GM08714 (cell line): Measurements from ENCODE around the gene OR52R1.
"Not testable (repeated sequence)": the region's sequence is repeated elsewhere in the genome, so short reads cannot be mapped to it uniquely, and the experiment has no call there.

Experiments used
- H3K4me3 ChIP-seq: fragments of 200-500 bp; sonication (Bioruptor generic); 2 replicates; pipeline ENCODE4 v1.5.1; 2014; ENCODE audit warnings: mild to moderate bottlenecking, low read length, inconsistent platforms
- ZNF274 ChIP-seq: IDR thresholded peaks from 2 replicates; pipeline ENCODE4 v1.6.1; 2012; ENCODE audit warnings: mild to moderate bottlenecking, low read depth, low read length

OR52R1 gene

DNA sequence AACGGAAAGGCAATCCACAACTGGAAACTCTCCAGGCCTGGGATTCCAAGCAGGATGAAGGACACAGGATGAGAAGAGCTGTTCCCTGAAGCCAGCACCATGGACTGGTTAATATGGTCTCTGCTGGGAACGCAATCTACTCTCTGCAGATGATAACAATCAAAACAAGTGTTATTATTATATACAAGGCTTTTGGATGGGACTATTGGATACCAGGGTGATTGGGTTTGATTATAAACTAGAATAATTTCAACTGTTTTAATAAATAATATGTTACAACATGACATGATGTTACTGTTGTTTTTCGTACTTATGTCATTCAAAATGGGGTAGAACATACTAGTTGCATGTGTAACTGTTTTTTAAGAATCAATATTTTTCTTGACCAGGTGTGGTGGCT is at the start of gene OR52R1:
Gene OR52R1, minus strand, starts transcription at position 101 of the 400 bp plus-strand sequence. Its CDS starts 0 bp downstream, at position 101.
- no peak for TF ChIP-seq ZNF274
- H3K4me3 ChIP-seq: no peak within 1 kb of the TSS

GRCh38 chr11:4851033-4851432 is 46.9 kb upstream of the OR52R1 start:
- no peak overlapping the region for H3K4me3 ChIP-seq
- no peak for TF ChIP-seq ZNF274

- no peak within 1 kb of the TSS for H3K4me3 ChIP-seq
- no peak for TF ChIP-seq ZNF274
Measured at GRCh38 chr11:4848908-4849532, 44.8 kb upstream of the OR52R1 start, which contains the start of gene OR51S1. Gene OR51S1, minus strand, starts transcription at chr11:4849208. Its CDS starts 0 bp downstream, at chr11:4849208.

DNA sequence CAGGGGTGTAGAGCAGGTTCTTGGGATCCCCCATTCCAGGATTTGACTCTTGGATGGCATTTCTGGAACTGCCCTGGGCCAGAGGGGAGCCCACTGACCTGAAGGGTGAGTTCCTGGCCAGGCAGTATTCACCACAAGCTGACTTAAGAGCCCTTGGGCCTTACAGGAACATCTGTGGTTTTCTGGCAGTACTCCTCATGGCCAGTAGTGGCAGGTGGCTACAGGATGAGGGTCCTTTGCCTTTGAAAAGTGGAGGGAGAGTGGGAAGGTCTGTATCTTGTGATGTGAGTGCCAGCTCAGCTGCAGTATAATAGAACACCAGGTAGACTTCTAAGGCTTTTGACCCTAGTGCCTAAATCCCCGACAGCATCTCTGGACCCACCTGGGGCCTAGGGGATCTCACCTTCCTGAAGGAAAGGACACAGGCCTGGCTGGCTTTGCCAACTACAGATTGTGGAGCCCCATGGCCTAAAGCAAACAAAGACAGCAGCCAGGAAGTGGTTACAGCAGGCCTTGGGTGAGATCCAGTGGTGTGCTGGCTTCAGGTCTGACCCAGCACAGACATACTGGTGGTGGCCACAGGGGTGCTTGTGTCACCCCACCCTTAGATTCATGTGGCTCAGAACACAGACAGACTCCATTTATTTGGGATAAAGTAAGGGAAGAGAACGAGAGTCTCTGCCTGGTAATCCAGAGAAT is 35.8 kb upstream of the OR52R1 start:
- no peak overlapping the region for H3K4me3 ChIP-seq
- TF ChIP-seq ZNF274: no peak

DNA sequence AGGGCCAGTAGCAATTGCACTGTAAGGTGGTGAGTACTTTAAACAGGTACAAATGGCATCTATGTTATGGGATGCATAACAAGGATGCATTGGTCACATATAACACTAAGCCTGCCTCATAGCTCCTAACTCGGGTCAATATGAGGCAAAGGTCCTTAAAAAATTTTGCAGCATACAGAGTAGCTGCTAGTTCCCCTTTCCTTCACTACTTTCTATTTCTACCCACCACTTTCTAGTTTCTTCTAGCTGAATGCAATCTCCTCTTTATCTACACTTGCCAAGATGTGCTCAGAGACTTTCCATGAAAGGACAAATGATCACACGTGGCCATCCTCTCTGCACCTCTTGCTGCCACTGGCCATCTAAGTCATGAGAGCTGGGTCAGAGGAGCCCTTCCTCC is 26.7 kb upstream of the OR52R1 start:
- no peak for TF ChIP-seq ZNF274
- H3K4me3 ChIP-seq: no peak overlapping the region

GRCh38 chr11:4830346-4830745 is 26.2 kb upstream of the OR52R1 start:
- TF ChIP-seq ZNF274: no peak
- H3K4me3 ChIP-seq: no peak overlapping the region

DNA sequence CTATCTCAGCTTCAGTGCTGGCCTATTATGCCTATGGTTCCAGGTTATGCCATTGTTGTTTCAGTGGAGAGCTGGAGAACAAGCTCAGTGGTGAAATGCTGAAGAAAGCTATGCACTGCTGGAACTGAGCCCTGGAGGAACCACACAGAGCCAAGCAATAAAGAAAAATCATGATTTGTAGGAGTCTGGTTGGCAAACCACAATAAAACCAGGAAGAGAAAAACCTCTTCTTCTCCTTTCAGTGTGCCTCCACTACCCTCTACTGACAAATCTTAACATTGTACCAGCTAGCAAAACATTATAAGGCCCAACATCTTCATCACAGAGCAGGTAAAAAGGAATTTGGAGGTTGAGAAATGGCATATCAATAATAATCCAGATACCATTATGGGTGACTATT is 22.2 kb upstream of the OR52R1 start:
- no peak for TF ChIP-seq ZNF274
- no peak overlapping the region for H3K4me3 ChIP-seq

GRCh38 chr11:4825132-4825531 is 21.0 kb upstream of the OR52R1 start:
- no peak for TF ChIP-seq ZNF274
- no peak overlapping the region for H3K4me3 ChIP-seq

GRCh38 chr11:4821021-4821420 is 16.8 kb upstream of the OR52R1 start, which contains the start of gene OR51F2:
Gene OR51F2, plus strand, starts transcription at chr11:4821321. Its CDS starts 101 bp downstream, at chr11:4821422.
- no peak for TF ChIP-seq ZNF274
- H3K4me3 ChIP-seq: no peak within 1 kb of the TSS

DNA sequence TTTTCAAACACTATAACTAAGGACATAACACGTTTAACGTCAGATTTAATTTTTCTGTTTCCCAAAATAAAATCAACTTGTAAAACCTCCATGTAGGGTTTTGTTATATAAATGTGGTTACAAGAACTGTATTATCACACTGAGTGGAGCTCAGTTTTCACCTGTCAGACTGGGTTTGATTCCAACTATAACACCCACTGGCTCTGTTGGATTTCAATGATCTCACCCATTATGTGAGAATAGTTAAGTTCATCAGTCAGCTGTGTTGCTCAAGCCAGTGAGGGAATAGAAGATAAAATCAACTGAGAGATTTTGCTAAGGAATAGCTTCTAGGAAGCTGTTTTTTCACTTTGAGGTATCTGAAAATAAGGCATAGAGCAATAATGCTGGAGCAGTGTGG is 5.1 kb upstream of the OR52R1 start:
- H3K4me3 ChIP-seq: no peak overlapping the region
- no peak for TF ChIP-seq ZNF274

DNA sequence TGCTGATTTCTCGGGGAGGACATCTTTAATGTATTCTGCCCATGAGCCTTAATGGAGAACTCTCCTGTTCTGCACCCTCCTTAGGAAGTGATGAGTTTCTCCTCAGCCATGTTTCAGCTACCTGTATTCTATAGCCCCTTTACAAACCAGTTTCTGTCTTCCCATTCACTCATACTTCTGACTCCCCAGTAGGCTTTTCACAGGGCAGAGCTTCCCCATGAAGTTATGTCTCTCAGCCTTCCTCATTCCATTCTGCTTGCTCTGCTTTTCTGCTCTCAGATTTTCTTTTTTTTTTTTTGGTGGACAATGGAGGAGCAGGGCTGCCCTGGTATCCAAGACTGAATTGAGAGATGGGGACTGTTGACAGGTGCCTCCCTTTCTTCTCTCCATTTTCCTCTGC is 4.3 kb upstream of the OR52R1 start:
- TF ChIP-seq ZNF274: no peak
- no peak overlapping the region for H3K4me3 ChIP-seq

DNA sequence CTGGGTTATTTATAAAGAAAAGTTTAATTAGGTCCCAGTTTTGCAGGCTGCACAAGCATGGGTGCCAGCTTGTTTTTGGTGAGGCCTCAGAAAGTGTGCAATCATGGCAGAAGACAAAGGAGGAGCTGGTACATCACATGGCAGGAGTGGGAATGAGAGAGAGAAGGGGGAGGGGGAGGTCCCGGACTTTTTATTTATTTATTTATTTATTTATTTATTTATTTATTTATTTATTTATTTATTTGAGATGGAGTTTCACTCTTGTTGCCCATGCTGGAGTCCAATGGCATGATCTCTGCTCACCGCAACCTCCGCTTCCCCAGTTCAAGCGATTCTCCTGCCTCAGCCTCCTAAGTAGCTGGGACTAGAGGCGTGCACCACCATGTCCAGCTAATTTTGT is 2.9 kb downstream of the OR52R1 start:
- H3K4me3 ChIP-seq: not testable (repeated sequence)

DNA sequence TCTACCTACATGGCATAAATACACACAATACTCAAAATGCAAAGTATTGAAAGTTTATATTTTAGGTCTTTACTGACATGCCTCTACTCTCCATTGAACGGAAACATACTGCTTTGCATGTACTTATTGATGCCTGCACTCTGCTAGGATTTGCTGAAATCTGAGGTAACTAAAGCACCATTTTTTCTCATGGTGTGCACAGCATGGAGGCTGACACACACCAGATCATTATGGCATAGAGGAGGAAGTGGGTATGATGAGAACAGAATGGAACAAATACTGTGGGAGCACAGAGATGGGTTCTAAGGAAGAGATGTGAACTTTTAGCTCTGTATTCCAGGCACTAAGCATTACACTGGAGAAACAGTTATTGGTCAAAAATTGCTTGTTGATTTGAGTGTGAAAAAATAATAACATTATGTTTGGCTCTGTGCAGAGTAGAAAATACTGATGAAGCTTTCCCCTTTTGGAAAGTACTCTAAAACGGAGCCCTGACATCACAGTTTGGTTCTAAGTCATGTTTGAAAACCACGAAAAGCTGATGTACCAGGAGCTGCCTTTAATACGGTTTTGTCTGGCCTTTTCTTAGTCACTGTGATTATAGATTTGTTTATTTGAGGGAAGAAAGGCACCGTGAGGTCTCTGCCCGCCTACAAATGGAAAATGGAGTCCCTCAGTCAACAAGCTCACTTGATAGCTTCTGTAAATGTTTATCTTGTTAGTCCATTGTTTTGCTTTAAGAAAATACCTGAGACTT is 5.6 kb downstream of the OR52R1 start:
- no peak overlapping the region for H3K4me3 ChIP-seq
- TF ChIP-seq ZNF274: no peak

DNA sequence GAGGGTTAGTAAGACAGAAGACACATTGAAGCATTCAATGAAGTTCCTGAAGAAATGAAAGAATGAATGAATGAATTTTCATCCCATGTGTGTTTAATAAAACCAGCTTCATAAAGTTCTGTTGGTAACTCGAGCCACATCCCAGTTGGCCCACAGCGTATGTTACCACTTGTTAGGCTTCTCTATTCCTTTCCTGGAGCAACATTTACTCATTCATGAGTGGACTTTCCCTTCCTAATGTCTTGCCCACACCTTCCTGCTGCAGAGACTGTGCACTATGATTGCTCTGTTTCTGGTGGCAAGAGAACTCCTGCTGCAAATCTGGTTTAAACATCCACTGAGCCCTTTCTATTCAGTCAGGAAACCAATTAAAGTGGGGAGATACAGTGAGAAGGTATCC is 7.0 kb downstream of the OR52R1 start:
- no peak for TF ChIP-seq ZNF274
- H3K4me3 ChIP-seq: no peak overlapping the region

DNA sequence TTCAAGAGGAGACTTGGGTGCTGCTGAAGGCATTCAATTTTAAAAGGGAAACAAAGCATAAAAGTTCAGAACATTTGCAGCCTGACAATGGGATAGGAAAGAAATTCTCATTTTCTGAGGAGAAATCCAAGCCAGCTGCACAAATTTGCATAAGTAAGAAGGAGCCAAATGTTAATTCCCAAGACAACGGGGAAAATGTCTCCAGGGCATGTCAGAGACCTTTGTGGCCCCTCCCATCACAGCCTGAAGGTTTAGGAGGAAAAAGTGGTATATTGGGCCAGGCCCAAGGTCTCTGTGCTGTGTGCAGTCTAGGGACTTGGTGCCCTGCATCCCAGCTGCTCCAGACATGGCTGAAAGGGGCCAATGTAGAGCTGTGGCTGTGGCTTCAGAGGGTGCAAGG is 21.7 kb downstream of the OR52R1 start:
- TF ChIP-seq ZNF274: no peak
- no peak overlapping the region for H3K4me3 ChIP-seq
